ENCODE results near the gene PIEZO1.
"Not testable (repeated sequence)": the region's sequence is repeated elsewhere in the genome, so short reads cannot be mapped to it uniquely, and the experiment has no call there.

The PIEZO1 gene

GRCh38 chr16:88805340-88805715, 20.3 kb upstream of the PIEZO1 start:
- no peak for DNase-seq (ENCODE audit: low spot score)

GRCh38 chr16:88804552-88805339, 19.7 kb upstream of the PIEZO1 start:
- DNase-seq (ENCODE audit: low spot score), result peak; percentile 96

DNA sequence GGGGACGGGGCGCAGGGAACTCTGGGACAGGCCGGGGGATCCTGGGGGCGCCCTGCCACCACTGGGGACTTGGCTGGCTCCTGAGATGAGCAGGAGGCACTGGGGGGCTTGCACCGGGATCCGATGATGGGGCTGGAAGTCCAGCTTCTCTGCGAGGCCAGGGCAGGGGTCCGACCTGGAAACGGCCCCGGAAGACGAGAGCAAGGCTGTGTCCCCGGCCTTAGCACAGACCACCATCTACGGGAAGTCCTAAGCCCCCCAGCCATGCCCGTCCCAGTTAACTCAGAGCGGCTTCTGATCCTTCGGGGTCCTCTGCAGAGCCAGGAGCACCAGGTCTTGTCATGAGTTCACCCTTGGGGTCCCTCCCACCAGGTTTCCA, 19.1 kb upstream of the PIEZO1 start:
- DNase-seq (ENCODE audit: low spot score), result no peak

- peak; percentile 100 for DNase-seq (ENCODE audit: low spot score)
These were observed 18.4 kb upstream of the PIEZO1 start, which contains the start of gene CDT1 for GRCh38 chr16:88803264-88803987. Gene CDT1, plus strand, starts transcription at chr16:88803789. Its CDS starts 43 bp downstream, at chr16:88803832.

DNA sequence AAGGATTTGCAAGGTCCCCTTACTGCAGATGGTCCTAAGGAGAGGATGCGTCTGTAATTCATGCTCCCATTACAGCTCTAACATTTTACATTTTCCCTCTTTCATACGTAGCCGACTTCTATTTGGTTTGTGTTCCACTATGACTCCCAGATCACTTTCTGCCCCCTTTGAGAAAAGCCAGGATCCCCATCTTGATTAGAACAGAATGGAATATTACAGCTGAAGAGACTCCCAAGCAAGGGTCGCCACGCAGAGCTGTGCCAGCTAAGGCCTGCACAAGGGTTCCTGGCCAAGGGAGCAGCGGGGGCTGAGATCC, 15.2 kb upstream of the PIEZO1 start:
- DNase-seq (ENCODE audit: low spot score), result no peak

GRCh38 chr16:88799569-88800276, 14.7 kb upstream of the PIEZO1 start:
- DNase-seq (ENCODE audit: low spot score), result no peak

DNA sequence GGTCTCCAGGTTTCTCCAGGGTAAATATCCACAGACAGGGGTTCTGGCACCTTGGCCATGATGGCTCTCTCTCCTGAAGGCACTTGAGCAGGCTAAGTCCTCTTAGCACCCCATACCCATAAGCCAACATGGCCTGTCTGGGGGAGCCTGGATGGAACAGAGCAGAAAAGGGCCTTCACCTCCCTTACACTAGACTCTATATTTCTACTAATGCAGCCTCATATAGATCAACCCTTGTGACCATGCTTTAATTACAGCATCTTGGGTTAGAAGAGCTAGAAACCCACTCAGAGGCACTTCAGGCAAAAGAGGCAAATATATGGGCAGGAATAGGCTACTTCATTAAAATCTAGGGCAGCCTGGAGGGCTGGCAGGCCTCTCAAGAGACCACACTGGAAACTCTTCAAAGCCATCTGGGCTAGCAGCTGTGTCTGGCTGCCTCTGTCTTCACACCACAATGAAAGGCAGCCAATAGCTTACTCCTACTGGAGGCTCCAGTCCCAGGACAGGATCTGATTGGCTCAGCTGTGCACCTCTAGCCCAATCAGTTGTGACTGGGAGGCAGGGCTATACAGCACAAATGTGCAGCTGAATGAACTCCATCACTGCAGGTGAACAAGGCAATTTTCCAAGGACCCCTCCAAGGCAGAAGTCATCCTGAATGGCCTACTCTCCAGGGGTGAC, 13.9 kb upstream of the PIEZO1 start:
- no peak for DNase-seq (ENCODE audit: low spot score)

DNA sequence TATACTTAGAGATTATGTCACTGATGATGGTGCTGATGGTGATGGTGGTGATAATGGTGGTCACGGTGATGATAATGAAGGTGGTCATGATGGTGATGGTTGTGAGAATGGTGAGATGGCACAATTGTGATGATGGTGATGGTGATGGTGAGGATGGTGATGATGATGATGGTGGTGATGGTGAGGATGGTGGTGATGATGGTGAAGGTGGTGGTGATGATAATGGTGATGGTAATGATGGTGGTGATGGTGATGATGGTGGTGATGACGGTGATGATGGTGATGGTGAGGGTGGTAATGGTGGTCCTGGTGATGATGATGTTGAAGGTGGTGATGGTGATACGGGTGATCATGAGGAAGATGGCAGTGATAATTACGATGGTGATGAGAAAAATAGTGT, 13.1 kb upstream of the PIEZO1 start:
- no peak for DNase-seq (ENCODE audit: low spot score)

DNA sequence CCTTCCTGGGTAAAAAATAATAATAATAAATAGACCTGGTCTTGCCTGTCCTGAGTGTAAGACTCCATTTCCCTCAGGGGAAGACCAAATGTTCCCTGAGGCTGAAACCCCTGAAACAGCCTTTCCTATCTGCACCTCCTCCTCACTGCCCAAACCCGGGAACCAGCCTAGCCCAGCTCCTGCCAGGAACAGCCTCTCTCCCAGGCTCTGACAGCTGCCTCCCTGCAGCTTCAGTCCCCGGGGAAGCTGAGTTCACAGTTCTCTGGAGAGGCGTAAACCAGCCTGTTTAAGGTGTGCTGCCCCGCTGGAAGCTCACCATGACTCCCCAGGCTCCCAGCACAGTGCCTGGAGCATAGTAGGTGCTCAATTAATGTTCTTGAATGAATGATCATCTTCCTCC, 11.3 kb upstream of the PIEZO1 start:
- no peak for DNase-seq (ENCODE audit: low spot score)

GRCh38 chr16:88793251-88793954, 8.4 kb upstream of the PIEZO1 start:
- DNase-seq (ENCODE audit: low spot score), result no peak

GRCh38 chr16:88792668-88793250, 7.7 kb upstream of the PIEZO1 start:
- no peak for DNase-seq (ENCODE audit: low spot score)

GRCh38 chr16:88792078-88792550, 7.1 kb upstream of the PIEZO1 start:
- DNase-seq (ENCODE audit: low spot score), result no peak

DNA sequence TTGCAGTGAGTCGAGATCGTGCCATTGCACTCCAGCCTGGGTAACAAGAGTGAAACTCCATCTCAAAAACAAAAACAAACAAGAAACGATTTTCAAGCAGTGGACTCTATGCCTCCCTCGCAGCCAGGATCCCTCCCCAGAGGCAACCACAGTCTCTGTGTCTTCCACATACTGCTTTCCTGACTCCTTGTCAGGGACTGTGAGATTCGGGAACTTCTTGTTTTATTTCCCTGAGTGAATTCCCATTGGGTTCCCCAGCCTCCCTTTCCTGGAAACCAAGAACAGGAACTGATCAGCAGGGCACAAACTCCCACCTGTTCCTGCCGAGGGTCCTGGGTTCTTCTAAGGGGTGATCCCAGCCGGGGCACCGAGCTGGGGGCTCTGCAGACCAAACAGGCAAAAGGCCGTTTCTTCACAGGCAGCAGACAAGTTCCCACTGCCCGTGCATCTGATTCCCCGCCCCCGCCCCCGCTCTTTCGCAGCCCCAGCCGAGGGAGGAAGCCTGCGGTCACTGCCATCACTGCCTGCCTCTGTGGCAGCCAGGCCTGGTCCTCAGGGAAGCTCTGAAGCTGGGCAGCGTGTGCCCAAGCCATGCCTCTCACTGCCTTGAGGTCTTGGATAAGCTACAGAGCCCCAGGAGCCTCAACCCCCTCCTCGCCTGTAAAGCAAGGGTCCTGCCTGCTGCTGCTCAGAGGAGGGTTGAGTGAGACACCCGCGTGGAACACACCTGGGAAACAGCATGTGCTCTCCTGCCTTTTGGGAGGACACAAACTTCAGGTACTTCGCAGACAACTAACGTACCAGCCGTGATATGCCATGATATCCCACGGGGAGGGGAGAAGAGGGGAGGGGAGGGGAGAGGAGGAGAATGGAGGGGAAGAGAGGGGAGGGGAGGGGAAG, 5.5 kb upstream of the PIEZO1 start:
- DNase-seq (ENCODE audit: low spot score), result no peak

- no peak for DNase-seq (ENCODE audit: low spot score)
These were observed 4.6 kb upstream of the PIEZO1 start for GRCh38 chr16:88789594-88789993.

GRCh38 chr16:88788749-88789148, 3.7 kb upstream of the PIEZO1 start:
- not testable (repeated sequence) for DNase-seq (ENCODE audit: low spot score)

- DNase-seq (ENCODE audit: low spot score), result no peak
These were observed 2.7 kb upstream of the PIEZO1 start for GRCh38 chr16:88787579-88788314.

DNA sequence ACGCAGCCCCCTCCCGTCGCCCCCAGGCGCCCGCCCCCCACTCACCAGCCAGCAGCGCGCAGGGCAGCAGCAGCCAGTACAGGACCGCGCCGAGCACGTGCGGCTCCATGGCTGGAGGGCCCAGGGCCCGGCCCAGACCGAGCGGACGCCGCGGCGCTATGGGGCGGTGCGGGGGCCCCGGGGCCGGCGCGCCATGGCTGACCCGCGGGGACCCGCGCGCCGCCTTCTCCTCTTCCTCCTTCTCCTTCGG, 239 bp downstream of the PIEZO1 start:
- DNase-seq (ENCODE audit: low spot score), result no peak

GRCh38 chr16:88784074-88784855, 755 bp downstream of the PIEZO1 start:
- peak; percentile 91 for DNase-seq (ENCODE audit: low spot score)
